Measurements from ENCODE around the gene AUTS2.

The AUTS2 gene

DNA sequence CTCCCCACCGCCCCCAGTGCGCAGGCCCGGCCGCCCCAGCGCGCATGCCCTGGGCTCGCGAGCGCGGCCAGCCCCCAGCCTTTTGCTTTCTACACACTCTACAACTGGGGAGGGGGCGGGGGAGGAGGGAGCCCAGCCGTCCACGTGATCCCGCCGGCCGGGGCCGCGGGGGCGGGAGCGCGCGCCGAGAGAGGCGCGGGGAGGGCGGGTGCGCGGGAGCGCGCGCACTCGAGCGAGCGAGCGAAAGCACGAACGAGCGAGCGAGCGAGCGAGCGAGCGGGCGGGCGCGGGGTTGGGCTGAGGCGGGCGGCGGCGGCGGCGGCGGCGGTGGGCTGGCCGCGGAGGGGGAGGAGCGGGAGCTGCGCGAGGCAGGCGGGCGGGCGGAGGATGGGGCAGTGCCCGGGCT lies at the start of gene AUTS2:
Gene AUTS2, plus strand, starts transcription at position 395 of the 406 bp plus-strand sequence. CDS start 1,179 bp downstream, outside the sequence.
- DNase-seq, result peak; percentile 31 to 95 (median 88)

DNA sequence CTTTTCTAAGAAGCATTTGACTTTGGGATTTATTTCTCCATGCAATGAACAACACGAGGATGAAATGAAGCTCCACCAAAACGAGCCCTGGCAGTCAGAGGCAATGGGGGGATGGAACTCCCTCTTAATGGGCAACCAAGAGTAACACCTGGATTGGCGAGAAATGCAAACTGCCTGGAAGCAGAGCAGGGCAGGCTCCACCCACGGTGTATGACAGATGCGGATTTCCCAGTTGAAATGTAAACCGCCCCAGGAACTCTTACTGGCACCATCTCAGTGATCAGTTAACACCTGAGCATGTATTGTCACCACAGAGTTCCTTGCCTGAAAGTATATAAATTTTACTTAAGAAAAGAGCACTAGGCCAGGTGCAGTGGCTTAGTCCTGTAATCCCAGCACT lies 47.3 kb upstream of the AUTS2 start:
- no peak for DNase-seq

DNA sequence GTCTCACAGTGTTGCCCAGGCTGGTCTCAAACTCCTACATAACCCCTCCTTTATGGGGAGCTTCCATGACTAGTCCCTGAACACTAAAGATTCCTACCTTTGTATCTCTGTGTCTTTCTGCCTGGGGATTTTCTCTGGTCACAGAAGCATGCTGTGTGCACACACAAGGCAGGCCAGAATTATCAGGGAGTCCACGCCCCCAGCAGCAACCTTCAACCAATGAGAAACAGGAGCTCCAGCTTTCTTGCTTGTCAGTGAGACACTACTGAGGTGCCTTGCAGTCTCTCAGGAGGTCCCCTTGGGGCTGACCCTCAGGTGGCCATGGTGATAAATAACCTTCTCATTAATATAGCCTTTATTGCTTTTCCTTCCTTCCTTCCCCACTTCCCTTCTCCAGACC lies 45.1 kb upstream of the AUTS2 start:
- DNase-seq, result no peak

DNA sequence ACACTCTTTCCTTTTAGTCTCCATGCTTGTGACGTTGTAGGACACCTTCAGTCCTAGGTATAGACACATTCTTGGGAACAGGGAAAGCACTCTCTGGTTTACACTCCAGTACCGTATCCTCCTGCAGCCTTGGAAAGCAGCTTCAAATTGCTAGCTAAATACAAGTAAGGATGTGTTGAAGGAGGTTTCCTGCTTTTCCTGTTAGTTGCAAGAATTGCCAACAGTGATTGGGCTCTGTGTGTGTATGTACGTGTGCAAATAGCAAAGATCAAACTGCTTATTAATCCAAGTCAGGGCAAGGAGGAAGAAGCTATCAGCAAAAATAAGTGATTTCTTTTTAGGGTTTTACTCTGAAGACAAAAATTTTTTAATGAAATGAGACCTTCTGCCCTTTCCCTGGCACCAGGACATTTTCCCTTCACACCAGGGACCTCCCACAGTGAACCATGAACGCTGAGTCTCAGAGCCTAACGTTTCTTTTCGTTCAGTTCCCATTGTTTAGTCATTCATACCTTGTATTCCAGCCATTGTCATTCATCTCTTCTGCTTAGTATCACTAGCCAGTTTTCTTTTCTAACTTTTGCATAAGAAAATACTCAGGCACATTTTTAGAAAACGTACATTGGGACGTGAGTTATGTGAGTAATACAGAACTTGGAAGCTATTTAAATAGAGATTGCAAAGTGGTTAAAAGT lies 36.9 kb upstream of the AUTS2 start:
- no peak for DNase-seq

DNA sequence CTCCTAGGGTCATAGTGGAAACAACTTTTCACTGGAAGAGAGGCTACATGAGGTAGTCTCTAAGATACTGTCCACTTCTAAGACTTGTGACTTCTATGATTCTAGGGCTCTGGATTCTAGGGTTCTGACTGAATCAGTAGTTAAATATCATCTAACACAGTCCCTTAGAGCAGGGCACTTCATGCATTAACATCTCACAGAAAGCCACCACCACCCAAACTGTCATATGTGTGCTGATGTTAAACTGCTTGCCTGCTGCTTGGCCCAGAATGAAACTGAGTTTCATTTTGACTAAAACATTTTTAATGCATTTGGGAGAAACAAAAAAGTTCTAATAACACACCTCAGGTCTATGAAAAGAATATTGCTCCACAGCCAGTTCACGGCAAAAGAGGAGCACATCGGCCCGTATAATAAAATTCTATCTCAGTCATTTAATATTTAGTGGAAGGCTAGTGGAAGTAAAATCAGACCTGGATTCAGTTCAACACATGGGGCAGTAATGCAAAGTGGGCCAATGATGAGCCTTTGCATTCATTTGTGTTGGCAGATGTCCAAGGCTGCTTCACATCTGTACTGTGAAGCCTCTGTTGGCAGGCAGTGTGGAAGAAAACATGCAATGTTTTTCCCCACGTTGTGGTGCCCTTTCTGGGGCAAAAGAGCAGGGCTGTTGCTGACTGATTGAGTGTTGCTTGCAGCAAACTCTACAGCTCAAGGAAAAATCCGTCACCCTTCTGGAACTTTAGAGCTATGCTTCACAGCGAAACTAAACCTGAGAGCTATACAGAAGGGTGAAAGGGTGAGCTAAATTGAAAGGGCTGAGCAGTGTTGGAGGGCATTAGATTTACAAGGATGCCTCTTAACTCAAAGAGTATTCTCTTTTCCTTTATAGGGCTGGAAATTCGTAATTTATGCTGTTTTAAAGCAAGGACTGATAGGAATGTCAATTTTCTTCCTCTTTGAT lies 33.5 kb upstream of the AUTS2 start:
- DNase-seq, result peak in 9 of 14 donors; percentile 8 to 60 (median 39)

DNA sequence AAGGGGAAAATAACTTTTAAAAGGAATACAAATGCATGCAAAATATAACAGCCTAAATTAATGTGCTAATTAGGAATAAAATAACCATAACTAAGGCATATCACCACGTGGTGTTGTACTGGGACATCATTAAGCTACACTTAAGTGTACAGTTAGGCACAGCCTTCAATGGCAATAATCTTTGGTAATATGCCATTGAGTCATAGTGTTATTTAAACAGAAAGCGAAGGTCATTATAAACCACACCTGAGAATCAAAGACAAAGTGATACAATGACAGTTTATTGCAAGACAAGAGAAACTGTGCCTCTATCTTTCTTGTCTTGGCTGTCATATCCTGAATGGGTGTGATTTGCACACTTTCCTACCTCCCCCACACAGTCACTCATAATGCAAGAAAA lies 30.5 kb upstream of the AUTS2 start:
- no peak for DNase-seq

DNA sequence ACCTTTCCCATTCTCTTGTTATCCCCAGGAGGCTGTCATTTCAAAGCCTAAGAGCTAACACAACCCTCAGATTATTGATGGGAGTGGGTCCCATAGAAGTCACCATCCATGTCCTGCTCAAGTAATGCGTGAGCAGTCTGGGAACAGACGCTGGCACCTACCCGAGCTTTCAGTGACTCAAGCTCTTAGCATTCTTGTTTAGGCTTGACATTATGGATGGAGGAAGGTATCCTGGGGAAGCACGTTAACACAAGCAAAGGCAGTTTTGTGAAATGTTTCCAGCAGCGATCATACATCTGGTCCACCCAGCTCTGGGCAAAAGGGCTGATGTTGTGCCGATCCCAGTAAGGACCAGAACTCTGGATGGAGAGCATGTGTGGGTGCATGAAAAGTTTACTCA lies 30.0 kb upstream of the AUTS2 start:
- DNase-seq, result no peak

DNA sequence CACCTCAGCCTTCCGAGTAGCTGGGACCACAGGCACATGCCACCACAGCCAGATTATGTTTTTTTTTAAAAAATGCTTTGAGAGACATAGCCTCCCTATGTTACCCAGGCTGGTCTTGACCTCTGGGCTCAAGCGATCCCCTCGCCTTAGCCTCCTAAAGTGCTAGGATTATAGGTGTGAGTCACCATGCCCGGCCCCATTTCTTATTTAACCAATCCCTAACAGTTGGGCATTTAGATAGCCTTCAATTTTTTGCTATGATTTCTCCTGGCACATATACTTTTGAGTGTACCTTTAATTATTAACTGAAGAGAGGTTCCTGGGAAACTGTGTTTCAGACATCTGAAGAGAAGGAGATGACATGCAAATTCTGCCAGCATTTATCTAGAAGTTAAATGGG lies 22.6 kb upstream of the AUTS2 start:
- DNase-seq, result no peak

DNA sequence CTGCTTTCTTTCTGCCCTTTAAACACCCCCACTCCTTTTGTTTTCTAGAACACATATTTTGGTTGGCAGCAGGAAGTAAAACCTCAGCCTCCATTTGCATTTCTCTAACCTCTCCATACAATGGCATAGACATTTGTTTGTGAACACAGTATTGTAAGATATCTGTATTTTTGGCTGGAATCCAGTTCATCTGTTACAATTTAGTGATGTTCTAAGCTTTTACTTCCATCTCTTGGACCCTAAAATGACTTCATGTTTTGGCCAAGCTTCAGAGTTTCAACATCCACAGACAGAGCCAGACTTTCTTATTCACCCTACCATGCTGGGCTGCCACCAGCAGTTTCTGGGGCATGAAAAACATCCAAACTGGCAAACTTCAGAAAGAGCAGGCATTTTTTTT lies 21.1 kb upstream of the AUTS2 start:
- DNase-seq, result peak in 1 of 14 donors; percentile 3

DNA sequence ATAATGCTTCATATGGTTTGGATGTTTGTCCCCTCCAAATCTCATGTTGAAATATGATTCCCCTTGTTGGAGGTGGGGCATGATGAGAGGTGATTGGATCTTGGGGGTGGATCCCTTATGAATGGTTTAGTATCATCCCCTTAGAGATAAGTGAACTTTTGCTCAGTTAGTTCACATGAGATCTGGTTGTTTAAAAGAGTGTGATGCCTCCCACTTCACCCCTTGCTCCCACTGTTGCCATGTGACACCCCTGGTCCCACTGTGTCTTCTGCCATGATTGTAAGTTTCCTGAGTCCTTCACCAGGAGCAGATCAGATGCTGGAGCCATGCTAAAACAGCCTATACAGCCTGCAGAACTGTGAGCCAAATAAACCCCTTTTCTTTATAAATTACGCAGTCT lies 13.1 kb upstream of the AUTS2 start:
- no peak for DNase-seq

DNA sequence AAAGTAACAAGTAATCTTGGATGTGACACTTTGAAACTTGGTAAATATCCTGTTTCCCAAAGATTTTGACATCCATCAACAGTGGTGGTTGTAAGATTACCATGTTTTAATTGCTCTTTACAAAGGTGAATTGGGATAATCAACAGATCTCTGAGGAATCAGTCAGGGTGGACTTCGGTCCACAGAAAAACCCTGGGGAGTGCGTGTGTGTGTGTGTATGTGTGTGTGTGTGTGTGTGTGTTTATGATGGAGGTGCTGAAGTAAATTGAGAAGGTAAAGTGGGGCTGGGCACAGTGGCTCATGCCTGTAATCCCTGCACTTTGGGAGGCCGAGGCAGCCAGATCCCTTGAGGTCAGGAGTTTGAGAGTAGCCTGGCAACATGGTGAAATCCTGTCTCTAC lies 12.0 kb upstream of the AUTS2 start:
- no peak for DNase-seq

DNA sequence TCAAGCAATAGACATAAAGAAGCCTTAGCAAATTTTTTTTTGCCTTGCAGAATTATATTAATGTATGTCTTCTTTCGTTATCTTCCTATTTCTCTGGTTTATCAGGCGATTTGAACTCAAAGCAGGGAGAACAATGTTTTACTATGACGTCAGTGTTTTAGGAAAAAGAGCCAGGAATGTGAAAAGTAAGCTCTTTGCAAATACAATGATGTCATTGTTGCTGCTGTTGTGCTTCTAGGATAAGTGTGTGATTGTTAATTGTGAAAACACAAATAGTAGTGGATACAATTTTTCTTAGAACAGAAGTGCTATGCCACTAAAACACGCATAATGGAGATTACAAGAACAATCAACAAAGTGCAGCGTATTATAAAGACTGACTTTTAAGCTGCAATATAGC lies 9.5 kb upstream of the AUTS2 start:
- DNase-seq, result peak in 2 of 14 donors; percentile 6 to 13

DNA sequence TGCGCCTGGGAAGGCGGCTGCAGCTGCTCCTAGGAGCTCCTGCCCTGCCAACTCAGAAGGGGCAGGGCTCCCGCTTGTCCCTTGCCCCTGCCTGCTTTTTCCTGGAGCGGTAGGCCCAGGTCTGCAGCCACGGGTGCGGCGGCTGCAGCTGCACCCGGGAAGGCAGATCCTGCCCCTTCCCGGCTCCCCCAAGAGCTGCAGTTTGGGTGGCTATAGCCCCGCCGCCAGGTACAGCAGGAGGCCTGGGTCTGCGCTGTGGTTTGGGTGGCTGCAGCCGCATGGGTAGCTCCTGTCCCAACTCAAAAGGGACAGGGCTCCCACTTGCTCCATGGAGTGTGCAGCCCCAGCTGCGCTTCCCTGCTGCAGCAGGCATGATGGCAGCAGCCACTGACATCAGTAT lies 6.5 kb upstream of the AUTS2 start:
- DNase-seq, result no peak

DNA sequence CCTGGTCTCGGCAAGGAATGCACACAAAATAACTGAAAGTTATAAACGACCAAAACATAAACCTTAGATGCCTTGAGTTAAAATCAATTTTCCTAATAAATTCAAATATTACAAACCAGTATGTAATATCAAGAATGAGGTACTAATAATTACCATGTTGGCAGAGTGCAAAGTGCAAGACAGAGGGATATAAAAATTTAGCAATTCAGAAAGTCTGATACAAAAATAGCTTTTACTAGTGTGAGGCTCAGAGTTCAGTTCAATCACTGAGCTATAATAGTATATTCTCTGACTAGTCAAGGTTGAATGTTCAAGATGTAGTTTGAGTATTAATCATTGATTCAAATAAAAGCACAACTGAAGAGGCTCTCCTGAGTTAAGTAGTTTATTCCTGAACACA lies 4.8 kb upstream of the AUTS2 start:
- DNase-seq, result no peak

DNA sequence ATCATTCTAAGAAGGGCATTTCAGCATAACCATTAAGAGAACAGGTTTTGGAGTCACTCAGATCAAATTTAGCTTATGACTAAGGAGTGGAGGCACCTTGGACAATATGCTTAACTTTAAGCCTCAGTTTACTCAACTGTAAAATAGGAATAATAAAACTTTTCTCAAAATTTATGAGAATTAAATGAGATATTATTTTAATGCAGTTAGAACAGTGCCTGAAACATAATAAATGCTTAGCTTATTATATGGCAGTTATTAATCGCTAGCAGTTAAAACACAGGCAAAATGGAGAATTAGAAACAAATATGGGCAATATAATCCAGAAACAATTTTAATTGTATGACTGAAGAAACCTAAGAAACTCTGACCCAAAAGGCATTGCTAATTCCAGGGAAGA lies 2.9 kb upstream of the AUTS2 start:
- DNase-seq, result no peak

DNA sequence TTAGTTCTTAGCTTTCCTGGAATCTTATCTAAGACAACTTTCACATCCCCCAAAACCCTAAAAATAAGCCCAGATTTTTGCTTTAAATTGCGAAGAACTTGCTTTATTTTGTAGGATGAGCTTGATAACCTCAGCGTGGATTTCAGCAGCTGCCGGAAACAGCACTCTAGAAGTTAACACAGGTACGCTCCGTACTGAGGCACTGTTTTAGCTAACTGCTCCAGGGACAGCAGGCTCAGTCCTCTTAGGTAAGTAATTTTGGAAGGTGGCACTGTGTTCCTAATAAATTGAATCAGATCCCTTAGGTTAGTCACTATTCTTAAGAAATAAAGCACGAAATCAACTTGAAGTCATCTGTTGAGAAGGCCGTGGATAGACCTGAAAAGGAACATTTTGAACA lies 2.2 kb upstream of the AUTS2 start:
- DNase-seq, result peak in 1 of 14 donors; percentile 62

DNA sequence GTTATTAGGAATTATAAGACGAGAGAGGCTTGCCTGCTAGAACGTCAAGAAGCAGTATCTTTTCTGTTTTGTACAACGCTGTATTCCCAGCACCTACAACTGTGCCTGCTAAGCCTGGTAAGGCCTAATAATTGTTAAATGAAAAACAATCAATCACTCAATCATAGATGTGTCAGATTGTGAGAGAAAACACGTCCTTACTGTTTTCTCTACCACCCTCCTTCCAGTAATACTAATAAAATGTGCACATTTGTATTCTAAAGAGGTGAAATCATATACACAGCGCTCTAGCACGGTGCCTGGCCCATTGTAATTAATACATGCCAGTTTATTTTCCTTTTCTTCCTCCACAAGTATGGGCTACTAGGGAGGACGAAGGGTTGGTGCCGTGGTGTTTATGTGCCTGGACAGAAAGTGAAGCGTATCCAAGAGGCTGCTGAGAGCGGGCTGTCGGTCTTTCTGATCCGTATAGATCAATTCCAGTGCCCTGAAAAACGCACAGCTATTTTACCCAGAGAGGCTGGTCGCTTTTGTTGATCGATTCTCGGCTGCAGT lies 1.5 kb upstream of the AUTS2 start:
- peak in 5 of 14 donors; percentile 36 to 59 (median 58) for DNase-seq

DNA sequence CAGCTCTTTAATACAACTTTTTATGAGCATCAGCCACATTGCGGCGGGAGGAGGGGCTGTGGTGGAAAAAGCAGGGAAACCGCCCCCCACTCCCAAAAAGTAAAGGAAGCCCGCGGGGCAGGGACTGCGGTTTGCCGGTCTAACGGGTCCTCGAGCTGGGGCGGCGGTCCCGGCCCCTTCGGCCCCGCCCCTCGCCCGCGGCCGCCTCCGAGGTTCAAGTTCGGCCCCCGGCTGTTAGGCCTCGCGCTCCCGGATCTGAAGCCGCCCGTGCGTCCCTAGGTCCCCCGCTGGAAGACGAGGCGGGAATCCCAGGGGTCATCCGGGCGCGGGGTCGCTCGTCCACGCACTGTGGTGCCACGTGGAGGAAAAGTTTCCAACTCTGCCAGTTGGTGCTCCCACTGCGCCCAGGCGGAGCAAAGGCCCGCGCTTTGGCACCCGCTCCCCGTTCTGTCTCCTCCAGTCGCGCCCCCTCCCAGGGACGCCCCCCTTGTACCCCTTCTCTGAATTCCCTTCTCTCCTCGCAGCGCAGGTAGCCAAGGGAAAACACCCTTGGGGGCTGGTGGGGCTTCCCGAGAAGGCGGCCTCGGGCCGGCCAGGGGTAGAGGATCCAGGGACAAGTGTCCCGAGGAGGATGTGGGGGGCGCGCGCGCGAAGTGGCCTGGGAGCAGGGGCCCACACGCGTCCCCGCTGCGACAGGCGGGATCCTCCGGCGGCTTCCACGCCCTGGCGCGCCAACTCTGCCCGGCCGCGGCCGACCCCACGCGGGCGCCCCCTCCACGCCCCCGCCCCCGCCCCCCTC lies 798 bp upstream of the AUTS2 start:
- peak in 9 of 14 donors; percentile 32 to 83 (median 71) for DNase-seq

DNA sequence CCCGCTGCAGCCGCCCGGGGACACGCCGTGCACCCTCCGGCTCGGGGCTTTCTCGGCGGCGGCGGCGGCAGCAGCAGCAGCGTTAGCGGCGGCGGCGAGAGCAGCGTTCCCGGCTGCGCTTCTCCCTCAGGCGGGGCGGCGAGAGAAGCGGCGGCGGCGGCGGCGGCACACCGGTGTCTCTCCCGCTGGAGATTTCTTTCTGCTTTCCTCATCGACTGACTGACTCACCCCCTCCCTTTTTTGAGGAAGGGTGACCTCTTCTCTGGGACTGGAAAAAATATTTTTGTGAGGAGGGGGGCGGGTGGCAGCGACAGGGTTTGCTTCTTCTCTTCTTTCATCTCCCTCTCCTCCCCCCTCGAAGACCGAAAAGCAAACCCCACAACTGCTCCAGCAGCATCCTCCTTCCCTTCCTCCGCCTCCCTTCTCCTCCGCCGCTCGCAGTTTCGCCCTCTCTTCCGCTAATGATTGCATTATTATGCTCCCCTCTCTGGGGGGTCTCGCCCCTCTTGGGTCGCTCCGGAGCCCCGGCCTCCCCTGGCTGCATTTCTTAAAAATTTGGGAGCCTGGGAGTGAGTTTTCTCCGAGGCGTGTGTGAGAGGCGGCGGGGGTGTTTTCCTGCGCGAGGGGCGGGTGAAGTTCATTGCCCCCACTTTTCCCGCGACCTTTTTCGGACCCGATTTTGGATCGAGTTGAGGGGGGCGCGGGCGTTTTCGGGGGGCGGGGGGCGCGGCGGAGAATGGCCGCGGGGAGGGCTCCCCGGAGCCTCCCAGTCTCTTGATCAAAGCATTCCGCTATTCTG lies 411 bp downstream of the AUTS2 start:
- peak in 9 of 14 donors; percentile 39 to 76 (median 60) for DNase-seq

DNA sequence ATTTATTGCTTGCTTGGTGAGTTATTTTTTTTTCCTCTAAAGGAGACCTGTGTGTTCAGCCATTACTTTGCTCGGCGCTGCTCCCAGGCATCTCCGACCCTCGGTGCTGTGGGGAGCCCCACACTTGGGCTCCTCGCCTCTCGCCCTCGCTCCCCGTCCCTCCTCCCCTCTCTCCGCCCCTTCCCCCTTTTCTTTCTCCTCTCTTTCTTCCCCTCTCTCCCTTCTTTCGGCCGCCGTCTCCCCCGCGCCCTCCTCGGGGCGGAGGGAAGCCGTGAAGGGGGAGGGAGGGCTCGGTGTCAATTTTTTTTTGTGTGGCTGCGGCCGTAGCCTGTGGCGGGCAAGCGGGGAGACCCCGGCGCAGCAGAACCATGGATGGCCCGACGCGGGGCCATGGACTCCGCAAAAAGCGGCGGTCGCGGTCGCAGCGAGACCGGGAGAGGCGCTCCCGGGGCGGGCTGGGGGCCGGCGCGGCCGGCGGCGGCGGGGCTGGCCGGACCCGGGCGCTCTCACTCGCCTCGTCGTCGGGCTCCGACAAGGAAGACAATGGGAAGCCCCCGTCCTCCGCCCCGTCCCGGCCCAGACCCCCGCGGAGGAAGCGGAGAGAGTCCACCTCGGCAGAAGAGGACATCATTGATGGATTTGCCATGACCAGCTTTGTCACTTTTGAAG lies 1.1 kb downstream of the AUTS2 start:
- DNase-seq, result peak in 5 of 14 donors; percentile 15 to 48 (median 42)
